HFF-Myc (cell line): ENCODE measurements around the gene DDX1.

Experiments used
- DNase-seq: peaks from one replicate; pipeline ENCODE4 v3.0.0-alpha.2; 2011; ENCODE audit warnings: low read depth; ENCODE audit errors: extremely low read depth
- H3K4me3 ChIP-seq: replicated peaks from 2 replicates; pipeline ENCODE4 v1.5.1; 2011; ENCODE audit warnings: low read depth, mild to moderate bottlenecking, control low read depth, low read length
- TF ChIP-seq, protein P1 (sequence below): IDR thresholded peaks from 2 replicates; pipeline ENCODE4 v1.5.1; 2012; ENCODE audit warnings: mild to moderate bottlenecking, low read depth, low read length, control low read depth; ENCODE audit errors: missing control alignments

The DDX1 gene

GRCh38 chr2:15614545-15615300 is 23.1 kb downstream of the DDX1 start:
- DNase-seq: no peak
- TF ChIP-seq, protein P1, sequence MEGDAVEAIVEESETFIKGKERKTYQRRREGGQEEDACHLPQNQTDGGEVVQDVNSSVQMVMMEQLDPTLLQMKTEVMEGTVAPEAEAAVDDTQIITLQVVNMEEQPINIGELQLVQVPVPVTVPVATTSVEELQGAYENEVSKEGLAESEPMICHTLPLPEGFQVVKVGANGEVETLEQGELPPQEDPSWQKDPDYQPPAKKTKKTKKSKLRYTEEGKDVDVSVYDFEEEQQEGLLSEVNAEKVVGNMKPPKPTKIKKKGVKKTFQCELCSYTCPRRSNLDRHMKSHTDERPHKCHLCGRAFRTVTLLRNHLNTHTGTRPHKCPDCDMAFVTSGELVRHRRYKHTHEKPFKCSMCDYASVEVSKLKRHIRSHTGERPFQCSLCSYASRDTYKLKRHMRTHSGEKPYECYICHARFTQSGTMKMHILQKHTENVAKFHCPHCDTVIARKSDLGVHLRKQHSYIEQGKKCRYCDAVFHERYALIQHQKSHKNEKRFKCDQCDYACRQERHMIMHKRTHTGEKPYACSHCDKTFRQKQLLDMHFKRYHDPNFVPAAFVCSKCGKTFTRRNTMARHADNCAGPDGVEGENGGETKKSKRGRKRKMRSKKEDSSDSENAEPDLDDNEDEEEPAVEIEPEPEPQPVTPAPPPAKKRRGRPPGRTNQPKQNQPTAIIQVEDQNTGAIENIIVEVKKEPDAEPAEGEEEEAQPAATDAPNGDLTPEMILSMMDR: no peak
- H3K4me3 ChIP-seq: no peak overlapping the region

GRCh38 chr2:15615301-15615920 is 23.7 kb downstream of the DDX1 start:
- H3K4me3 ChIP-seq: no peak overlapping the region
- TF ChIP-seq, protein P1: no peak
- no peak for DNase-seq

GRCh38 chr2:15616429-15616828 is 24.8 kb downstream of the DDX1 start:
- no peak for DNase-seq
- no peak overlapping the region for H3K4me3 ChIP-seq
- TF ChIP-seq, protein P1: no peak

DNA sequence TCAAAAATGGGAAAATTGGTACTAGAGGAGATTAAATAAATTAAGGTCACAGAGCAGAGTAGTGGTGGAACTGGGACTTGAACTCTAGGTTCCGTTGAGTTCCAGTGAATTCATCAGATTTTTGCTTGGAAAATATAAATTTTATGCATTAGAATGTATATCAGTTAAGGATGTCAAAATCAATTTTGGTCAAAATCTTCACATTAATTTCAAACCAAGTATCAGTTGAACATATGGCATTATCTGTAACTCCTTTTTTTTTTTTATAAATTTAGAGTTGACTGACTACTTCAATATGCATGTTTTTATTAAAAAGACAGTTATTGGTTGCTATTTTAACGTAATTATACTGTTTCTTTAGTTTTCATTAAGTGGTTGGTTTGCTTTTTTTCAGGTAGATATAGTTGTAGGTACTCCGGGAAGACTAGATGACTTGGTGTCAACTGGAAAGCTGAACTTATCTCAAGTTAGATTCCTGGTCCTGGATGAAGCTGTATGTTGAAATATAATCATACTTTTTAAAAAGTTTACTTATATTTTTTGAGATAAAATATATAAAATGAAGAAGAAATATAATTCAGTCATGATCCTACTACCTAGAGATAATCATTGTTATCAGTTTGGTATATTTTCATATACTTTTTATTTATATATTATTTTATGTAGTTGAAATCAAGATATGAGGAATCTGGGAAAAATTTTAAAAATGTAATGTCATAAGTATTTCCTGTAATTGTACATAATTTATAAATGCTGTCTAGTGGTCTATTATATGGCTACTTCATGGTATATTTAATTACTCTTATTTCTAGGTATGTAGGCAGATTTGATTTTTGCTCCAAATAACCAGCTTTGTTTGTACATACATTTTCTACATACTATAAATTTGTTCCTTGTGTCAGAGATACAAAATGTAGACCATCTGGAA is 25.4 kb downstream of the DDX1 start:
- H3K4me3 ChIP-seq: no peak overlapping the region
- TF ChIP-seq, protein P1: no peak
- DNase-seq: no peak

GRCh38 chr2:15617778-15618448 is 26.2 kb downstream of the DDX1 start:
- H3K4me3 ChIP-seq: no peak overlapping the region
- no peak for DNase-seq
- TF ChIP-seq, protein P1: no peak

- TF ChIP-seq, protein P1: no peak
- no peak overlapping the region for H3K4me3 ChIP-seq
- no peak for DNase-seq
These were observed 26.8 kb downstream of the DDX1 start for GRCh38 chr2:15618449-15618855.
